Measurements from ENCODE around the gene GPR84.

GRCh38 chr12:54397157-54397556 is 32.9 kb upstream of the GPR84 start:
- TF ChIP-seq MYC (IDR thresholded peaks at IDR 0.05; ENCODE audit: low read depth, low read length), result no peak
- no peak for TF ChIP-seq CTCF (IDR thresholded peaks at IDR 0.05; ENCODE audit: extremely low read depth in 1 of 2, insufficient read depth in 1 of 2, low read depth in 1 of 2, low read length in 2 of 2)

Measured in endothelial cell of umbilical vein (primary cell).